Pulmonary artery endothelial cell (primary cell): ENCODE measurements around the gene KLHDC7B. TPM values are rescaled to one million over a fixed set of nuclear protein-coding genes. Genes with fewer than 3 reads are reported as not detected.

Experiments
- DNase-seq: peaks from one replicate; pipeline ENCODE4 v3.0.0-alpha.2; 2011; ENCODE audit warnings: low read depth, low spot score
- total RNA-seq: library from RNA; depleted of rRNA; stranded (reverse); fragments of >200 nt; gene quantifications from 2 replicates; pipeline ENCODE4 v1.2.3, GENCODE V29; 2014

Gene KLHDC7B
- total RNA-seq, 1 donor from 2014 or later, result not detected

DNA sequence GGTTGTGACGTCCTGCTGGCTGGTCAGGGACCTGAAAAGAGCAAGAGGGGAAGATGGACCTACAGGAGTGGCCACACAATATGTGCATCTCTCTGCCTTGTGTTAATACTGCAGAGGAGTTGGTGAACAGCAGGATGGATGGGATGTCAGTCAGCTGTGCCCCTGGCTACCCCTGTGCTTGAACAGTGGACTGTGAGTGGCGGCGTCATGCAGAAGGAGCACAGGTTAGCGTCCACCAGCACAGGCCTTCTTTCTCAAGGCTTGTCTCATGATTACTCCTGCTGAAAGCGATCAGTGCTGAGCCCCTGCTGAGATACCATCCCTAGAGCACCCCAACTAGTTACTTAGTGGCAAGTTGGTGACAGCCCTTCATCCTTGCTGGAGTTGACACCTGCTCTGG lies 40.7 kb downstream of the KLHDC7B start:
- no peak for DNase-seq

DNA sequence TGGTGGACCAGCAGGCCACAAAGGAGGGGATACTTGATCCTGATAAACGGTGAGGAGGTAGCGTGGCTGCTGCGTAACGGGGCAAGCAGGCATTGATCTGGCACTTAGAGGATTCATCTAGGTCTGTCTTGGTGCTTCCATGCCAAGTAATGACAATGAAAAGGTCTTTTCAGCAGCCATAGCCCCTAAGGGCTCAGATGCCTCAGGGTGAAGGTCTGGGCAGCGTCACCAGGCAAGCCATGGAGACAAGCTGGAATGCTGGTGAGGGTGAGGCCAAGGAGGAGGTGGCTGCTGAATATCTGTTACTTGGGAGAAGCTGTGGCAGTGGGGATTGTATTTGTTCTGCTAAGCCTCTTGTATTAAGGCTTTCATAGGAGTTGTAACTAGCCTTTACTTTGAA lies 41.7 kb downstream of the KLHDC7B start:
- no peak for DNase-seq

DNA sequence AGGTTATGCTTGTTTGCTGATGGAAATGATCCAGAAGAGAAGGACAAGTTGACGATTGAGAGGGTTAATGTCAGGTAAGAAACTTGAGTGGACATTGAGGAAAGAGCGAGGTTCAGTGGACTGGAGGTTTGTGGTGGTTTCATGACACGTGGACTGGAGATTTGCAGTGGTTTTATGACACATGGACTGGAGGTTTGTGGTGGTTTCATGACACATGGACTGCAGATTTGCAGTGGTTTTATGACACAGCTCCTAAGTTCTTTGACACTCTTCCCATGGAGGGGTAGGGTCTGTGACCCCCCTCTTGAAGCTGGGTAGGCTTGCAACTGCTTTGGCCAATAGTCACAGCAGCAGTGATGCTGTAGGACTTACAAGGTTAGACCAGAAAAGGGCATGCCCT lies 49.5 kb downstream of the KLHDC7B start:
- DNase-seq, result no peak

DNA sequence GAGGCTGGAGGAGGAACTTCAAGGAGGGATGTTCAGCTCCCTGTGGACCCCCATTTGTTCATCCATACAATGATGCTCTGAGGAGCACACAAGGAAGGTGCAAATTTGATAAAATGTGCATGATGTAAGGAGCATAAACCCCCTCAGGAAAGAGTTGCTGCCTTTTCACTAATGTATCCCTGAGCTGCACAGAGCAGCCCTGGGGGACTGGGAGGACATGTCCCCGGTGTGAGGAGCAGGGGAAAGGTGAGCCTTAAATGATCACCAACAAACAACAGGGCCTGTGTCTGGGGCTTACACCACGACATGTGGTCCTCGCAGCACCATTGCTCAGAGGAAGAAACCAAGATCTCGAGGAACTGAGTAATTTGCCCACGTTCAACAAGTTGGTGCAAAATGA lies 51.4 kb downstream of the KLHDC7B start:
- DNase-seq, result no peak

DNA sequence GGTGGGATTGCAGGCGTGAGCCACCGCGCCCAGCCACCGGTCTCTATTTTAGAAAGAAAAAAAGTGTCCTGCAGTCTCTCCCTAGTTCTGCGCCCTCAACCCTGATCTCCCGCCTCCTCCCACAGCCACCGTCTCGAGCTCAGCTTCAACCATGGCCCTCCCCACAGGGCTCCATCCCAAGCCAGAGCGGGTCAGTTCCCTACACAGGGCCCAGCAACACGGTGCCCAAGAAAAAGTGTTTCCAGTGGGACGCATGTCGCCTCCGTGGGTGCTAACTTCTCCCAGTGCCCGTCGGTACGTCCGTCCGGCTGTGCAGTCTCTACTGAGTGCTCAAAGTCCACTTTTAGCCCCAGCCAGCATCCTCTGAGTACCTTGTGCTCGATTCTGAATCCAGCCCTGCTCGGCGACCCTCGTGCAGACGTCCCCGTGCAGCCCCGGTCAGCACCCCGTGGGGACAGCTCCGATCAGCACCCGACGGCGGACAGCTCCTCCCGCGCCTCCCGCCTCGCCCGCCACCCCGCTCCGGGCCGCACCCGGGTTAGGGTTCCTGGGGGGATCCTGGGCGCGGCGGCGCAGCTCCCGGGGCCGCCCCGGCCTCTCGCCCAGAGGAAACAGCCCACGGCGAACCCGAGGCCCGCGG lies 54.2 kb downstream of the KLHDC7B start:
- DNase-seq, result no peak

DNA sequence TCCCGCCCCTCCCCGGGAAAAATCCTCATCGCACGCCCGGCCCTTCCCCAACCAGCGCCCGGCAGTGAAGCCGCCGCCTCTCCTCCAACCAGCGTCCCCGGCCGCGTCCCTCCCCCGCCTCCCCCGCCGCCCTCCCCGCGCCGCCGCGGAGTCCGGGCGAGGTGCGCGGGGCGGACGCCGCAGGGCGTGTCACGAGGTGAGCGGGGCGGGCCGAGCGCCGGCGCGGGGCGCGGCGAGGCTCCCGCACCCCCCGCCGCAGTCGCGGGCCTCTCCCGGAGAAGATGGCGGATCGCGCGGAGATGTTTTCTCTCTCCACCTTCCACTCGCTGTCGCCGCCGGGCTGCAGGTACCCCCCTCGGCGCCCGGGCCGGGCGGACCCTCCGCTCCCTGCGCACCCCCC lies 54.8 kb downstream of the KLHDC7B start, which contains the start of gene MAPK8IP2:
Gene MAPK8IP2, plus strand, starts transcription at position 256 of the 400 bp plus-strand sequence. Its CDS starts 26 bp downstream, at position 282.
- DNase-seq, result no peak

Other genes starting within 250 kb of the KLHDC7B start
- 55.5 and 65.2 TPM in 2 replicates for gene PLXNB2, start 238.3 kb upstream of the KLHDC7B start, total RNA-seq
- gene DENND6B, start 218.9 kb upstream of the KLHDC7B start, total RNA-seq, result 1.1 and 1.3 TPM in 2 replicates
- 62.3 and 72.9 TPM in 2 replicates for gene PPP6R2, start 202.6 kb upstream of the KLHDC7B start, total RNA-seq
- 42.0 and 58.1 TPM in 2 replicates for gene SBF1, start 70.9 kb upstream of the KLHDC7B start, total RNA-seq
- 0.18 and 0.20 TPM in 2 replicates for gene ADM2, start 64.4 kb upstream of the KLHDC7B start, total RNA-seq
- gene MIOX, start 59.0 kb upstream of the KLHDC7B start, total RNA-seq, result not detected in 2 replicates
- gene LMF2, start 38.2 kb upstream of the KLHDC7B start, total RNA-seq, result 29.5 and 33.4 TPM in 2 replicates
- gene NCAPH2, start 37.7 kb upstream of the KLHDC7B start, total RNA-seq, result 32.1 and 47.6 TPM in 2 replicates
- gene SCO2, start 20.3 kb upstream of the KLHDC7B start, total RNA-seq, result 1.8 and 2.3 TPM in 2 replicates
- 11.3 and 14.4 TPM in 2 replicates for gene TYMP, start 15.9 kb upstream of the KLHDC7B start, total RNA-seq
- not detected in 2 replicates for gene SYCE3, start 17.0 kb downstream of the KLHDC7B start, total RNA-seq
- 0.92 and 2.7 TPM in 2 replicates for gene CPT1B, start 32.5 kb downstream of the KLHDC7B start, total RNA-seq
- 25.3 and 27.5 TPM in 2 replicates for gene CHKB, start 37.0 kb downstream of the KLHDC7B start, total RNA-seq
- 0.11 and 0.13 TPM in 2 replicates for gene MAPK8IP2, start 54.9 kb downstream of the KLHDC7B start, total RNA-seq
- gene ARSA, start 82.3 kb downstream of the KLHDC7B start, total RNA-seq, result 11.2 and 13.1 TPM in 2 replicates
- 12.2 and 15.1 TPM in 2 replicates for gene SHANK3, start 126.9 kb downstream of the KLHDC7B start, total RNA-seq
- 0.13 TPM in 1 of 2 replicates, not detected in the other for gene ACR, start 192.3 kb downstream of the KLHDC7B start, total RNA-seq
- gene RABL2B, start 237.7 kb downstream of the KLHDC7B start, total RNA-seq, result 6.5 and 6.9 TPM in 2 replicates